Activated CD8-positive, alpha-beta memory T cell treated with anti-CD3 and anti-CD28 coated beads for 4 hours (primary cell): ENCODE measurements around the gene BHLHE23.

ENCODE experiments used
- DNase-seq, 2 donors: peaks; one replicate each; pipeline ENCODE4 v3.0.0-alpha.2; 2020; ENCODE audit warnings: low read depth in 2 of 2

The BHLHE23 gene

GRCh38 chr20:63006540-63007359, at the start of gene BHLHE23:
Gene BHLHE23 (minus strand): TSS chr20:63006964. CDS start chr20:63006774, 190 bp downstream.
- DNase-seq = peak in 1 of 2 donors; percentile 5

DNA sequence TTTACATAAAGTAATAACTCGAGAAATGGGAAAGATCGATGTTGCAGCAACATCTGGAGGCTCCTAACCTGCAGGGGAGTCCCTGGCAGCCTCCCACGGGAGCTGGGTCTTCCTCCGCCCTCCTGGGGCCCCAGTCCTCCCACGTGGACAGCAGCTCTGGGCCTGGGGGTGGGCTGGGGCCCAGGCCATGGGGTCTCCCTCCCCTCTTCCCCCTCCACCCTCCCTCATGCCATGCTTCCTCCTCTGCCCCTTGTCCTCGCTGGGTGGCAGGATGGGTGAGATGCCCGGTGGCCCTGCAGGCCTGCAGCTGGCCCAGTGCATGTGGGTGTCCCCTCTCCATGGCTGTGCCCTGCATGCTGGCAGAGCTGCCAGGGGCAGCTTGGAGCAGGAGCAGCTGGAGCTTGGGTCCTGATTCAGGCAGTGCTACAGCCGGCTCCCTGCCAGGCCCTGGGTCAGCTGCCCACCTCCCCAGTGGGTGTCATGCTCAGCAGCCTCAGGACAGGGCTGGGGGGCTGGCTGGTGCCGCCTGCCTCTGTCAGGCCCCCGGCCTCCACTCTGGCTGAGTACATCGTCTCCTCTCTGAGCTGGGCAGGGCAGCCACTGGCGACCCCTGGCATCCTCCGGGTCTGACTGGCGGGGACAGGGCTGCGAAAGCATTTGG, 48.9 kb upstream of the BHLHE23 start:
- no peak for DNase-seq

DNA sequence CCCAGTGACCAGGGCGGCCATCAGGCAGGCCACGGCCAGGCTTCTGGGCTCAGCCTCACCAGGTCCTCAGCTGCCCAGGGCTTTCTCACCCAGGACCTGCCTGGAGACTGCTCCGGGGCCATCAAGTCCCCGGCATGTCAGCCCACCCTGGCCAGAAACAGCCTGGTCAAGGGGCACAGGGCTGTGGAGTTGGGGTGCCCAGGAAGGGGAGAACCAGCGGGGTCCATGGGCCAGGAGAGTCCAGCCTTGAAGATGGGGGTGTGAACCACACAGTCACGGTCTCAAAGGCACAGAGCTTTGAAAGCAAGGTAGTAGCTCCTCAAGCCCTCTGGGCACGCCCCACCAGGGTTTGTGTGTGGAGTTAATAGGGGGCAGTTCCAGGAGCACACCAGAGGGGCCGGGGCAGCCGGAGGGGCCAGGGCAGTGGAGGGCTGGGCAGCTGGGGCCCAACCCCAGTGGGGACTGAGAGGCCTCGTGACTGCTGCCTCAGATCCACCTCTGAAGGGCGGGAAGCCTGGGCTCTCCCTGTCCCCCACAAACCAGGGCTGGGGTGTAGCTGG, 48.0 kb upstream of the BHLHE23 start:
- DNase-seq = no peak

DNA sequence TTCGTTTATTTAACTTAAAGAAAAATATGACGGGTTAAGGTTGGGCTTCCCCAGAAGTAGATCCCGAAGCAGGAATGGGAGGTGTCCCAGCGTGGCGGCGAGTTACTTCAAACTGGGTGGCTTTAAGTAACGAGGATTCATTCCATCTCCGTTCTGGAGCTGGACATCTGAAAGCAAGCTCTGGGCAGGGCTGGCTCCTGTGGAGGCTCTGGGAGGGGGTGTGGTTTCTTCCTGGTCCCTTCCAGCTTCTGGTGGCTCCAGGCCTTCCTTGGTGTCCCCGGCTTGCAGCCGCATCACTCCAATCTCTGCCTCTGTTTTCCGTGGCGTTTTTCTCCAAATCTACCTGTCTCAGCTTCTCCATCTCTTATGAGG, 47.3 kb upstream of the BHLHE23 start:
- DNase-seq = no peak

- no peak for DNase-seq
Observed at GRCh38 chr20:63053432-63054102, 46.8 kb upstream of the BHLHE23 start.

DNA sequence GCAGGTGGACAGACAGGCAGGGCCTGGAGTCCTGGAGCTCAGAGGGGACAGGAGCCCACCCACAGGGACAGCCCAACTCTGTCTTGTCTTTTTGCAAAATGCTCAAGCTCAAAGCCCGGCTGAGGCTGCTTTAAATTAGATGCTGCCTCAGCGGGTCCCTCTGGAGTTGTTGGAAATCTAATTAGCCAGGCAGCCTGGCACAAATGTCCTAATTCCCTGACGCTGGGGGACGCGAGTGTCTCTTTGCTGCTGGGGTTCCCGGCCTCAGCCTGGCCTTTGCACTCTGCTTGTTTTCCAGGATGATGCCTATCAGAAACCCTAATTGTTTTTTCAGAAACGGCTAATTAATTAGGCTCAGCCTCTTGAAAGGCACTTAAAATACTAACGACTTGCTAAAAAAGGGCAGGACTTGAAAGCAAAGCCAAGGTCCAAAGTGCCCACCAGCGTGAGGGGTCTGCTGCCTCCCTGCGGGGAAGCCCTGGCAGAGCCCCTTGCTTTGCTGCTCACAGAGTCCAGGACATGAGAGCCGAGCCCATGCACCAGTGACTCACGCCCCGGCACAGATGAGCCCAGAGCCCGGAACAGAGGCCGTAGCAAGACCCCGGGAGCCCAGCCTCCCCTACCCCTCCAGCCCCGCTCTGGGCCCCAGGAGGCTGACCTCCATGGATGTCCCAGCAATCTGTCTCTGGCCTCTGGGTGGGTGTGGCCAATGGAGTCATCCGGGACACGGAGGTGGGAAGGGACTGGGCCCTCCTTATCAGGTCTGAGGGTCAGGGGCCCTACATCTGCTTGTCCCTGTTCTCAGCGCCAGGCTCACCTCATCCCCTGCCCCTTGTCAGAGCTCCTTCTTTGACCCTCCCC, 46.0 kb upstream of the BHLHE23 start:
- no peak for DNase-seq

DNA sequence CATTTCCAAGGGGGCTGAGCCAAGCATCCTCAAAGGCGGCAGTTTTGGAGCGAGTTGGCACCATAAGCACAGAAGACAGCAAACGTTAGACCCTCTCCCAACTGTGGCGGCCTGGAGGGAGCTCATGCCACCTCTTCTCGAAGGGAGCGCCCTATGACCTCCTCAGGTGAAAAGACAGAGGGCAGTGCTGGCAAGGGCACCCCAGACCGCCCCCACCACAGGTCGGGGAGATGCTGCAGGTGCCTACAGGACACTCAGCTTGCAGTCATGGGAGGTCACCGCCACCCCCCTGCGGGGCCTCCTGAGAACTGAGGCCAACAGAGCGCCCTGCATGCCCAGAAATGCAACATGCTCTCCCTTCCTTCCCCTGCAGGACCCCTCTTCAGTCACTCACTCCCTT, 45.1 kb upstream of the BHLHE23 start:
- no peak for DNase-seq

- no peak for DNase-seq
Observed at GRCh38 chr20:63051186-63051860, 44.6 kb upstream of the BHLHE23 start.

GRCh38 chr20:63050406-63050805, 43.6 kb upstream of the BHLHE23 start:
- DNase-seq = no peak

DNA sequence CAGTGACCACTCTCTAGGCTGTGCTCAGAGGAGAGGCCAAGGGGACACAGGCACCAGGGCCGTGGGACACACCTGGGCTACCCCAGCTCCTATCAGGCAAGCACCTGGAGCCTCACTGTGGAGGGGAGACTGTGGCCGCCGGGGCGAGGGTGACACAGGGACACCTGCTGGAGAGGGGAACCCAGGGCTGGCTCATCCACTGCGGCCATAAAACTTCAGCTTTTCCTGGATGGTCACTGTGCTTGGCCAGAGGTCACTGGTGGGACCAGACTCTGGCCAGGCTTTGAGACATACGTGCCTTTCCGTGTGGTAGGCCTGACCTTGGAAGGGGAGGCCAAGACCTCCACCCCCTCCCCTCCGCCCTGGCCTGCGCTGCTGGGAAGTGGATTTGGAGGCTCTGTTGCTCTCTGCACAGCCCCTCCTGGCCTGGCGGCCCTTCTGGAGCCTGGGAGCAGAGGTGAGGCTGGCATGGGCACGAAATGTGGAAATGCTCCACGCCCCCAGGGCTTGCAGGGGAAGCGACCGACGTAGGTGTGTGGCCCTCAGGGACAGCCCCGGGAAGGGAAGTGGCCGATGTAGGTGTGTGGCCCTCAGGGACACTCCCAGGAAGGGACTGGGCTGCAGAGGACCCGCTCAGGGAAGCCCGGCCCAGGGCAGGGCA, 42.9 kb upstream of the BHLHE23 start:
- no peak for DNase-seq

DNA sequence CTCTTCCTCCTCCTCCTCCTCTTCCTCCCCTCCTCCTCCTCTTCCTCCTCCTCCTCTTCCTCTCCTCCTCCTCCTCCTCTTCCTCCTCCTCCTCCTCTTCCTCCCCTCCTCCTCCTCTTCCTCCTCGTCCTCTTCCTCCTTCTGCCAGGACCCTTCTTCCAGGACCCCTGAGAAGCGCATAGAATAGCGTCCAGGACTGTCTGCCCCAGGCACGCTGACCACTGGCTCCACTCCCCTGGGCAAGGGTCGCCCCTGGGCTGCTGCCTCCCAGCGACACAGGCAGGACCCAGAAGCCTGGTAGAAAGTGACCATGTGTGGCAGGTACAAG, 42.4 kb upstream of the BHLHE23 start:
- no peak for DNase-seq

- DNase-seq = no peak
Observed at GRCh38 chr20:63048516-63049190, 41.9 kb upstream of the BHLHE23 start.

GRCh38 chr20:63047946-63048345, 41.2 kb upstream of the BHLHE23 start:
- no peak for DNase-seq

- no peak for DNase-seq
Observed at GRCh38 chr20:63047267-63047666, 40.5 kb upstream of the BHLHE23 start.

DNA sequence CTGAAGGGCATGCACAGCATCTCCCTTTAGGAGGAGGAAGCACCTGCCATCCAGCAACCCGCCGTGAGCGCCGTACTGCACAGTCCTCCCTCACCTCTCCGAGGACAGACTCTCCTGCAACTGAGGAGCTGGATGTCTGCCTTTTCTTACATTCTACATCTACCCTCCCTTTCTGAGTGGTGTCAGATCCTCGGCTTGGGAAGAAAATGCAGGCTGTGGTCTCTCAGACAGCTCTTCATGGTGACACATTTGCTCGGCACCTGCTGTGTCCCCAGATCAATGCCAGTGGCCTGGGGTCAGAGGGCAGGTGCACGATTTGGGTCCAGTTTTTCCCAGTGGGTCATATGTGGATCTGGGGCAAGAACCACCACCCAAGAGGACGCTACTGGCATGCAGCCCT, 40.1 kb upstream of the BHLHE23 start:
- DNase-seq = no peak

DNA sequence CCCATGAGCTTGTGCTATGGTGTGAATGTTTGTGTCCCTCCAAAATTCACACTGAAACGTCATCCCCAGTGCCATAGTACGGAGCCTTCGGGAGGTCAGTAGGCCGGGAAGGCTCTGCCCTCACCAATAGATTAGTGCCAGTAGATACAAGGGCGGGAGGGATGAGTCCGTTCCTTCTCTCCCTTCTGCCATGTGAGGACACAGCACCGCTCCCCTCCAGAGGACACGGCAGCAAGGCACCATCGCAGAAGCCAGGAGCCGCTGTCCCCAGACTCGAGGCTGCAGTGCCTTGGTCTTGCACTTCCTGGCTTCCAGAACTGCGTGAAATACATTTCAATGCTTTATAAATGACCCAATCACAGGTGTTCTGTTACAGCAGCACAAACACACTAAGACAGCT, 39.2 kb upstream of the BHLHE23 start:
- DNase-seq = no peak

GRCh38 chr20:63045401-63045800, 38.6 kb upstream of the BHLHE23 start:
- no peak for DNase-seq

GRCh38 chr20:63044605-63045004, 37.8 kb upstream of the BHLHE23 start:
- no peak for DNase-seq

DNA sequence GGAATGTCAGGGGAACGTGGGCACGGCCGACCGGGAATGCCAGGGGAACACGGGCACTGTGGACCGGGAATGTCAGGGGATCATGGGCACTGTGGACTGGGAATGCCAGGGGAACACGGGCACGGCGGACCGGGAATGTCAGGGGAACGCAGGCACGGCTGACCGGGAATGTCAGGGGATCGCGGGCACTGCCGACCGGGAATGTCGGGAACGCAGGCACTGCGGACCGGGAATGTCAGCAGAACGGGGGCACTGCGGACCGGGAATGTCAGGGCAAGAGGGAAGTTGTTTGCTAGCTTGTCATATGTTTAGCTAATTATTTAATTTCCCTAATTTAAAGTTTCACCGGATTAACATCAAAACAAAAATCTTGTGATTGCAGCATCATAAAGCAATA, 37.4 kb upstream of the BHLHE23 start:
- DNase-seq = no peak
